Right atrium auricular region (tissue), 2 donors: ENCODE data around the gene LTV1. TPM values are rescaled to one million over a fixed set of nuclear protein-coding genes. Genes with fewer than 3 reads are reported as not detected.
A peak's percentile ranks its signal among the peaks of the same experiment; 100 is the strongest.

Experiments used
- DNase-seq: peaks from one replicate; pipeline ENCODE4 v3.0.0-alpha.2; 2019; ENCODE audit warnings: low spot score
- H3K27ac ChIP-seq, 2 donors: fragments of 200-600 bp; sonication (generic); 1 replicate in 1 of 2; 2 replicates in 1 of 2; pipeline ENCODE4 v1.5.1; 2016 to 2019
- H3K27me3 ChIP-seq, 2 donors: fragments of 200-600 bp; sonication (generic); one replicate each; pipeline versions ENCODE4 v1.5.1 to v1.6.0; 2017 to 2019
- H3K36me3 ChIP-seq: fragments of 200-600 bp; sonication (generic); one replicate; pipeline ENCODE4 v1.5.1; 2016
- H3K4me1 ChIP-seq, 2 donors: fragments of 200-600 bp; sonication (generic); one replicate each; pipeline versions ENCODE4 v1.5.1 to v1.6.0; 2017 to 2019
- H3K4me3 ChIP-seq, 2 donors: fragments of 200-600 bp; sonication (generic); 1 replicate in 1 of 2; 2 replicates in 1 of 2; pipeline ENCODE4 v1.5.1; 2017 to 2019; ENCODE audit warnings: mild to moderate bottlenecking in 1 of 2, moderate library complexity in 1 of 2
- H3K9me3 ChIP-seq, 2 donors: fragments of 200-600 bp; sonication (generic); one replicate each; pipeline ENCODE4 v1.5.1; 2019
- total RNA-seq, 2 donors: library from RNA; depleted of rRNA; stranded (reverse); fragments of >200 nt; gene quantifications; one replicate each; pipeline ENCODE4 v1.1.0, GENCODE V29; 2016
- TF ChIP-seq, protein P1 (sequence below), 2 donors: fragments of 200-600 bp; sonication (generic); IDR thresholded peaks; one replicate each; pipeline ENCODE4 v1.5.1; 2019; ENCODE audit warnings: antibody characterized with exemption in 2 of 2

The LTV1 gene
- total RNA-seq, 2 donors from 2014 or later = 8.4 to 9.1 TPM

DNA sequence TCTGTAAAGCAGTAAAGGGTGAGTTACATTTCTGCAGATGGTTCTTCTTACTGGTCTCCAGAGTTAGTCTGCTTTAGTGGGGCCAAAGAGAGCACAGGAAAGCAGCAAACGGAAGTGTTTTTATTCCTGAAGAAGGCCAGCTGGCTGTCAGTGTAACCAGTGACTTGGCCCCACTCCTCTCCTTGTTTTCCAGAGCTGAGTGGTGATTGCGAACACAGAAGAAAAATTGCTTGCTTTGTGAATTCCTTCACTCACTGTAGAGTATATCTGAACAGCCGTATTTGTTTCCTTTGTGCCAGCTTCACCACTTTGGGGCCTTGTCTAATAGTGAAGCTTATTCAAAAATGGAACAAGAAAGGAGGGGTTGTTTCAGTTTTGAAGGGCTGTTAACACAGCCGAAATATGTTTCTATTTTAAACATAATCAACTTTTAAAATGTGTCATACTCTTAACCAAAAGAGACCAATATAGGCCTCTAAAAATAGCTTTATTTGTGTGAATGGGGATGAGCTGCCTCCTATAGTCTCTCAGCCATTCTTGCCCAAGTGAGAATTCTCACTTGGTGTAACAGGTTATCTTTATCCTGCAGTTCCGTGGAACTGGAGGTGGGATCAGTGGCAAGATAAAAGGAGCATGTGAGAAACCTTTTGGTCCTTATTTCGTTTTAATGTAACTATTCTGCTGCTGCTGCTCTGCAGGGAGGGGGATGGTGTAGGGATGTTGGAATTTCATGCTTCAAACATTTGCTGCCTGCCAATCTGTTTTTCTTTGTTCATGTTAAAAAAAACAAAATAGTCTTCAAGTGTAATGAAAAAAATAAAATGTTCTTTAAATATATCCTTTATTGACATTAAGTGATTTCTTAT, 59.0 kb downstream of the LTV1 start:
- TF ChIP-seq, protein P1, sequence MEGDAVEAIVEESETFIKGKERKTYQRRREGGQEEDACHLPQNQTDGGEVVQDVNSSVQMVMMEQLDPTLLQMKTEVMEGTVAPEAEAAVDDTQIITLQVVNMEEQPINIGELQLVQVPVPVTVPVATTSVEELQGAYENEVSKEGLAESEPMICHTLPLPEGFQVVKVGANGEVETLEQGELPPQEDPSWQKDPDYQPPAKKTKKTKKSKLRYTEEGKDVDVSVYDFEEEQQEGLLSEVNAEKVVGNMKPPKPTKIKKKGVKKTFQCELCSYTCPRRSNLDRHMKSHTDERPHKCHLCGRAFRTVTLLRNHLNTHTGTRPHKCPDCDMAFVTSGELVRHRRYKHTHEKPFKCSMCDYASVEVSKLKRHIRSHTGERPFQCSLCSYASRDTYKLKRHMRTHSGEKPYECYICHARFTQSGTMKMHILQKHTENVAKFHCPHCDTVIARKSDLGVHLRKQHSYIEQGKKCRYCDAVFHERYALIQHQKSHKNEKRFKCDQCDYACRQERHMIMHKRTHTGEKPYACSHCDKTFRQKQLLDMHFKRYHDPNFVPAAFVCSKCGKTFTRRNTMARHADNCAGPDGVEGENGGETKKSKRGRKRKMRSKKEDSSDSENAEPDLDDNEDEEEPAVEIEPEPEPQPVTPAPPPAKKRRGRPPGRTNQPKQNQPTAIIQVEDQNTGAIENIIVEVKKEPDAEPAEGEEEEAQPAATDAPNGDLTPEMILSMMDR (IDR thresholded peaks at IDR 0.05) = no peak
- Histone ChIP-seq H3K27ac (peak overlapping the region in 1 of 2 donors; percentile 53), H3K4me3 (no peak overlapping the region), H3K4me1 (peaks cover 0 to 16% of the 10 kb centered on the region in 2 donors), H3K27me3 (no peaks in the 10 kb centered on the region), H3K36me3 (no peaks in the 10 kb centered on the region), H3K9me3 (no peaks in the 10 kb centered on the region)
- DNase-seq = no peak

DNA sequence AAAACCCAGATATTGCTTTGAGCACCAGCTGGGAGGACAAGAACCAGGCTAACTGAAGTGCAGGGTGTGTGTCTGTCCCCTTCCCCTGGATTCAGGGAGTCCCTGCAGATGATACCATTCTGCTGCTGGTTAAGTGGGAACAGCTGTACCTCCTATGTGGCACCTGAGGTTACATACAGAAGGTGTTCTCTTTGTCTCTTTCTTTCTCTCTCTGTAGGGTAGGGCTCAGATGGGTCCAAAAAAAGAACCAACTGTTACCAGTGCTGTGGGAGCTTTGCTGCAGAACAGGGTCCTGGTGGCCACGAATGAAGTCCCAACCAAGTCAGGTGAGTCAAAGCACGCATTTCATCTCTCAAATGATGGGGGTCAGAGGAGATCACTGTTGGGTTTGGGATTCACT, 59.7 kb downstream of the LTV1 start:
- no peaks in the 10 kb centered on the region for H3K9me3 ChIP-seq
- H3K27me3 ChIP-seq = no peaks in the 10 kb centered on the region
- no peaks in the 10 kb centered on the region for H3K36me3 ChIP-seq
- no peak overlapping the region for H3K4me3 ChIP-seq
- TF ChIP-seq, protein P1 (IDR thresholded peaks at IDR 0.05) = no peak
- H3K4me1 ChIP-seq = peaks cover 0 to 16% of the 10 kb centered on the region in 2 donors
- no peak for DNase-seq
- H3K27ac ChIP-seq = no peak overlapping the region

DNA sequence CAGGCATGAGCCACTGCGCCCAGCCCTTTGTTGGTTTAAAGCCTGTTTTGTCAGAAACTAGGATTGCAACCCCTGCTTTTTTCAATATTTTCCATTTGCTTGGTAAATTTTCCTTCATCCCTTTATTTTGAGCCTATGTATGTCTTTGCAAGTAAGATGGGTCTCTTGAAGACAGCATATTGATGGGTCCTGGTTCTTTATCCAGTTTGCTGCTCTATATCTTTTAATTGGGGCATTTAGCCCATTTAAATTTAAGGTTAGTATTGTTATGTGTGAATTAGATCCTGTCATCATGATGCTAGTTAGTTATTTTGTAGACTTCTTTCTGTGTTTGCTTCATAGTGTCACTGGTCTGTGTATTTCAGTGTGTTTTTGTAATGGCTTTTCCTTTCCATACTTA, 67.9 kb downstream of the LTV1 start:
- Histone ChIP-seq H3K4me3 (no peak overlapping the region), H3K27me3 (no peaks in the 10 kb centered on the region), H3K4me1 (no peaks in the 10 kb centered on the region), H3K36me3 (no peaks in the 10 kb centered on the region), H3K27ac (no peak overlapping the region), H3K9me3 (peaks cover 0 to 7% of the 10 kb centered on the region in 2 donors)
- TF ChIP-seq, protein P1 (IDR thresholded peaks at IDR 0.05) = no peak
- no peak for DNase-seq

DNA sequence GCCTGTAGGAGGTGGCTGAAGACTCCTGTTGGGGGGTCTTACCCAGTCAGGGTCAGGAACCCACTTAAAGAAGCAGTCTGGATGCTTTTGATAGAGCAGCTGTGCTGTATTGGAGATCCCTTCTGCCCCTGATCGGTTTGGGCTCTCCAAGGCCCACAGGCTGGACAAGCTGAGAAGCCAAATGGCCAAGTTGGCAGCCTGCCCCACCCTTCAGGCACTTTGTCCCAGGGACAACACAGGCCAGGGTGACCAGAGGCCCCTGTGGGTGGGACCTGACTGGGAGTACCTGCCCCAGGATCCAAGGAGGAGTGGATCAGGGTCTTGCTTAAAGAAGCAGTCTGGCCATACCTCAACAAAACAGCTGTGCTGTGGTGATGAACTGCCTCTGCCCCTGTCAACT, 69.5 kb downstream of the LTV1 start:
- peaks cover 0 to 11% of the 10 kb centered on the region in 2 donors for H3K9me3 ChIP-seq
- DNase-seq = no peak
- TF ChIP-seq, protein P1 (IDR thresholded peaks at IDR 0.05) = no peak

More for the DNA sequence above, 69.5 kb downstream of the LTV1 start:
- Histone ChIP-seq H3K4me3 (no peak overlapping the region), H3K4me1 (no peaks in the 10 kb centered on the region), H3K27ac (no peak overlapping the region), H3K36me3 (no peaks in the 10 kb centered on the region), H3K27me3 (no peaks in the 10 kb centered on the region)

Other genes starting within 250 kb of the LTV1 start
- 10 to 100 TPM; 47.6 to 54.4 TPM for gene PHACTR2, start 165.4 kb upstream of the LTV1 start, total RNA-seq
- gene ZC2HC1B, start 21.1 kb downstream of the LTV1 start, total RNA-seq = not detected
- gene PLAGL1, start 164.9 kb downstream of the LTV1 start, total RNA-seq = 1 to 10 TPM; 6.8 to 8.5 TPM